Activated naive CD8-positive, alpha-beta T cell treated with anti-CD3 and anti-CD28 coated beads, Interleukin-2, amount 10 ng/mL, durations not matched to agents 7 days and 5 days (primary cell): ENCODE results near the gene CDK10. TPM values are rescaled to one million over a fixed set of nuclear protein-coding genes. Genes with fewer than 3 reads are reported as not detected.

Experiments
- ATAC-seq: fragments of 150-1000 bp; cut with Tn5 transposase; one replicate; pipeline ENCODE4 v1.10.0; 2021; ENCODE audit warnings: low read depth, moderate library complexity
- POLR2A ChIA-PET: fragments of 350-600 bp; sonication (Branson Sonifier 250); formaldehyde crosslinking; loops from one replicate; lab custom pipeline; 2021; ENCODE audit warnings: antibody characterized with exemption; lab: Charles Lee
- DNase-seq: peaks from one replicate; pipeline ENCODE4 v3.0.0; 2021
- H3K27ac Mint-ChIP-seq: one replicate; pipeline ENCODE4 v1.8.0; 2022; ENCODE audit warnings: mild to moderate bottlenecking, mixed read lengths
- H3K27me3 Mint-ChIP-seq: one replicate; pipeline ENCODE4 v1.8.0; 2022; ENCODE audit warnings: mild to moderate bottlenecking, moderate library complexity, mixed read lengths
- H3K36me3 Mint-ChIP-seq: one replicate; pipeline ENCODE4 v1.8.0; 2021; ENCODE audit warnings: mild to moderate bottlenecking, mixed read lengths
- H3K4me1 Mint-ChIP-seq: one replicate; pipeline ENCODE4 v1.8.0; 2021; ENCODE audit warnings: mixed read lengths
- H3K4me3 Mint-ChIP-seq: one replicate; pipeline ENCODE4 v1.8.0; 2022; ENCODE audit warnings: mild to moderate bottlenecking, moderate library complexity, mixed read lengths
- H3K9me3 Mint-ChIP-seq: one replicate; pipeline ENCODE4 v1.8.0; 2021; ENCODE audit warnings: mixed read lengths
- total RNA-seq, 2 experiments: library from RNA; stranded (reverse); gene quantifications; one replicate each; pipeline ENCODE4 v1.2.3, GENCODE V29; 2021

The CDK10 gene
- total RNA-seq, 2 experiments from 2014 or later, result 103 to 104 TPM

- DNase-seq (no peak), ATAC-seq (no peak)
- Mint-ChIP-seq H3K27ac (peak overlapping the region; percentile 13), H3K4me1 (peaks cover 19% of the 10 kb centered on the region), H3K9me3 (no peaks in the 10 kb centered on the region), H3K27me3 (no peaks in the 10 kb centered on the region), H3K36me3 (peaks cover 40% of the 10 kb centered on the region), H3K4me3 (no peak overlapping the region)
- POLR2A ChIA-PET, result interaction anchor here (0.9 kb wide), 1 partner anchor 31 kb away, joined by 5 read pairs; no protein-coding TSS in a partner anchor
Measured at GRCh38 chr16:89729863-89730593, 43.5 kb downstream of the CDK10 start.

- POLR2A ChIA-PET, result no interaction called here
- DNase-seq (no peak), ATAC-seq (no peak)
- Mint-ChIP-seq H3K27me3 (no peaks in the 10 kb centered on the region), H3K36me3 (peaks cover 45% of the 10 kb centered on the region), H3K27ac (no peak overlapping the region), H3K9me3 (no peaks in the 10 kb centered on the region), H3K4me1 (peaks cover 19% of the 10 kb centered on the region), H3K4me3 (no peak overlapping the region)
Measured at GRCh38 chr16:89730610-89731234, 44.2 kb downstream of the CDK10 start.

GRCh38 chr16:89732142-89732917, 45.8 kb downstream of the CDK10 start:
- no peak overlapping the region for H3K4me3 Mint-ChIP-seq
- POLR2A ChIA-PET, result interaction anchor here (1.0 kb wide), 1 partner anchor 8 kb away, joined by 3 read pairs; no protein-coding TSS in a partner anchor
- no peaks in the 10 kb centered on the region for H3K9me3 Mint-ChIP-seq
- H3K36me3 Mint-ChIP-seq, result peaks cover 46% of the 10 kb centered on the region
- peak overlapping the region; percentile 7 for H3K27ac Mint-ChIP-seq
- DNase-seq, result no peak
- no peaks in the 10 kb centered on the region for H3K27me3 Mint-ChIP-seq
- peaks cover 19% of the 10 kb centered on the region for H3K4me1 Mint-ChIP-seq
- ATAC-seq, result no peak

- Mint-ChIP-seq H3K4me3 (no peak overlapping the region), H3K27ac (peak overlapping the region; percentile 40)
- POLR2A ChIA-PET, result interaction anchor here (1.0 to 1.6 kb wide), 2 partner anchors 9 kb away, joined by 3 to 9 read pairs; no protein-coding TSS in a partner anchor
Measured at GRCh38 chr16:89732918-89733242, 46.4 kb downstream of the CDK10 start.

DNA sequence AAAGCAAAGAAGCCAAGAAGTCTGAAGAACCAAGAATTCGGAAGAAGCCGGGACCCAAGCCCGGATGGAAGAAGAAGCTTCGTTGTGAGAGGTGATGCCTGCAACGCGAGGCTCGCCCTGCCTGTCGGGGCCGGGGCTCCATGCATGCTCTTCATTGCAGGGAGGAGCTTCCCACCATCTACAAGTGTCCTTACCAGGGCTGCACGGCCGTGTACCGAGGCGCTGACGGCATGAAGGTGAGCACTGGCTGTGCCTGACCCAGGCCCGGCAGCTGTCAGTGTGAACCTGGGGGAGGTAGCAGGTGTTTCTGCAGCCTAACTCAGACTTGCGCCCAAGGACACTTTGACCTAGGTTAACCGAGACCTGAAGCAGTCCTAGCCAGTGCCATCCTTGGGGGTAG, 46.8 kb downstream of the CDK10 start:
- Mint-ChIP-seq H3K9me3 (no peaks in the 10 kb centered on the region), H3K27ac (no peak overlapping the region), H3K4me3 (no peak overlapping the region), H3K4me1 (peaks cover 21% of the 10 kb centered on the region), H3K27me3 (no peaks in the 10 kb centered on the region), H3K36me3 (peaks cover 52% of the 10 kb centered on the region)
- ATAC-seq (no peak), DNase-seq (no peak)
- POLR2A ChIA-PET, result interaction anchor here (1.6 kb wide), 1 partner anchor 9 kb away, joined by 9 read pairs; no protein-coding TSS in a partner anchor

More at GRCh38 chr16:89732918-89733242, 46.4 kb downstream of the CDK10 start:
- no peaks in the 10 kb centered on the region for H3K27me3 Mint-ChIP-seq
- no peaks in the 10 kb centered on the region for H3K9me3 Mint-ChIP-seq
- peaks cover 51% of the 10 kb centered on the region for H3K36me3 Mint-ChIP-seq
- DNase-seq (no peak), ATAC-seq (no peak)
- peaks cover 21% of the 10 kb centered on the region for H3K4me1 Mint-ChIP-seq

DNA sequence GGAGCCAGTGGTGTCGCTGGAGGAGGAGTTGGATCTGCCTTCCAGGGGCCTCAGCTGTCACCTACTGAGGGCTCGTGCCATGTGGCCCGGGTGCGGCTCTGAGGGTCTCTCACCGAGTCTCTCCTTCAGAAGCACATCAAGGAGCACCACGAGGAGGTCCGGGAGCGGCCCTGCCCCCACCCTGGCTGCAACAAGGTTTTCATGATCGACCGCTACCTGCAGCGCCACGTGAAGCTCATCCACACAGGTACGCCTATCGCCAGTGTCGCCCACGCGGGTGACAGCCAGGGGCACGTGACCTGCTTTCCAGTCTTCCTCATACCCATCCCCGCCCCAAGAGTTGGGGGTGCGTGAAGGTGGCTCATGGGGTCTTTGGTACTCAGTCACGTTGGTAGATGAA, 47.3 kb downstream of the CDK10 start:
- Mint-ChIP-seq H3K4me3 (no peak overlapping the region), H3K4me1 (peaks cover 21% of the 10 kb centered on the region), H3K9me3 (no peaks in the 10 kb centered on the region), H3K27me3 (no peaks in the 10 kb centered on the region), H3K27ac (no peak overlapping the region), H3K36me3 (peaks cover 54% of the 10 kb centered on the region)
- DNase-seq (no peak), ATAC-seq (no peak)
- POLR2A ChIA-PET, result interaction anchor here (1.6 kb wide), 1 partner anchor 10 kb away, joined by 9 read pairs; no protein-coding TSS in a partner anchor

GRCh38 chr16:89736554-89736953, 50.1 kb downstream of the CDK10 start:
- H3K4me3 Mint-ChIP-seq, result peak overlapping the region; percentile 31
- H3K9me3 Mint-ChIP-seq, result no peaks in the 10 kb centered on the region
- no peak for DNase-seq
- ATAC-seq, result no peak
- POLR2A ChIA-PET, result interaction anchor here (1.0 to 1.4 kb wide), 2 partner anchors 9 to 13 kb away, joined by 6 to 18 read pairs; no protein-coding TSS in a partner anchor
- H3K27me3 Mint-ChIP-seq, result no peaks in the 10 kb centered on the region
- H3K36me3 Mint-ChIP-seq, result peaks cover 53% of the 10 kb centered on the region
- peak overlapping the region; percentile 82 for H3K27ac Mint-ChIP-seq
- H3K4me1 Mint-ChIP-seq, result peaks cover 25% of the 10 kb centered on the region

- DNase-seq (no peak), ATAC-seq (peak; percentile 60)
- H3K36me3 Mint-ChIP-seq, result peaks cover 47% of the 10 kb centered on the region
- H3K9me3 Mint-ChIP-seq, result no peaks in the 10 kb centered on the region
- peak overlapping the region; percentile 31 for H3K4me3 Mint-ChIP-seq
- H3K27ac Mint-ChIP-seq, result peak overlapping the region; percentile 82
- no peaks in the 10 kb centered on the region for H3K27me3 Mint-ChIP-seq
- peaks cover 21% of the 10 kb centered on the region for H3K4me1 Mint-ChIP-seq
- POLR2A ChIA-PET, result interaction anchor here (1.0 to 1.7 kb wide), 9 partner anchors 8 to 136 kb away, joined by 3 to 18 read pairs (median 5); partner anchors contain the start of gene TCF25
Measured at GRCh38 chr16:89737341-89738071, 51.0 kb downstream of the CDK10 start.

DNA sequence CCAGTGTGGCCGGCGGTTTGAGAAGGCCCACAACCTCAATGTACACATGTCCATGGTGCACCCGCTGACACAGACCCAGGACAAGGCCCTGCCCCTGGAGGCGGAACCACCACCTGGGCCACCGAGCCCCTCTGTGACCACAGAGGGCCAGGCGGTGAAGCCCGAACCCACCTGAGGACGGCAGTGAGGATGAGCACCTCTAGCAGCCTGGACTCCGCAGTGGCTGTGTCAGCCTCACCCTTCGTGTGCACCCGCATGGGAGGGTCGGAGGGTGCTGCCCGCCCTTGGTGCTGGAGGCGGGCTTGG, 51.5 kb downstream of the CDK10 start:
- H3K27me3 Mint-ChIP-seq, result no peaks in the 10 kb centered on the region
- peaks cover 19% of the 10 kb centered on the region for H3K4me1 Mint-ChIP-seq
- POLR2A ChIA-PET, result interaction anchor here (1.1 to 5.5 kb wide), 7 partner anchors 10 to 136 kb away, joined by 3 to 33 read pairs (median 5); partner anchors contain the start of gene TCF25
- no peak overlapping the region for H3K27ac Mint-ChIP-seq
- no peaks in the 10 kb centered on the region for H3K9me3 Mint-ChIP-seq
- H3K4me3 Mint-ChIP-seq, result peak overlapping the region; percentile 30
- DNase-seq (no peak), ATAC-seq (no peak)
- H3K36me3 Mint-ChIP-seq, result peaks cover 46% of the 10 kb centered on the region

- Mint-ChIP-seq H3K27ac (peak overlapping the region; percentile 25), H3K4me1 (peaks cover 20% of the 10 kb centered on the region), H3K4me3 (no peak overlapping the region), H3K9me3 (no peaks in the 10 kb centered on the region), H3K27me3 (no peaks in the 10 kb centered on the region), H3K36me3 (peaks cover 42% of the 10 kb centered on the region)
- ATAC-seq (no peak), DNase-seq (no peak)
- POLR2A ChIA-PET, result interaction anchor here (0.9 to 5.5 kb wide), 6 partner anchors 11 to 135 kb away, joined by 3 to 33 read pairs (median 4); partner anchors contain the start of genes FANCA and TCF25
Measured at GRCh38 chr16:89738538-89739317, 52.2 kb downstream of the CDK10 start.

- ATAC-seq, result no peak
- peaks cover 20% of the 10 kb centered on the region for H3K4me1 Mint-ChIP-seq
Measured at GRCh38 chr16:89739383-89739782, 52.9 kb downstream of the CDK10 start.

More at GRCh38 chr16:89739383-89739782, 52.9 kb downstream of the CDK10 start:
- POLR2A ChIA-PET, result interaction anchor here (1.1 to 5.5 kb wide), 6 partner anchors 12 to 33 kb away, joined by 3 to 33 read pairs (median 4); no protein-coding TSS in a partner anchor
- Mint-ChIP-seq H3K4me3 (no peak overlapping the region), H3K9me3 (no peaks in the 10 kb centered on the region), H3K36me3 (peaks cover 44% of the 10 kb centered on the region), H3K27ac (peak overlapping the region; percentile 25), H3K27me3 (no peaks in the 10 kb centered on the region)
- DNase-seq, result no peak
